SU-DHL-6 (cell line): ENCODE data around the gene TREML1.

Experiments
- H2AFZ ChIP-seq: fragments of 200-600 bp; sonication (generic); 2 replicates; pipeline ENCODE4 v1.6.1; 2014; ENCODE audit warnings: low read depth, mild to moderate bottlenecking, moderate library complexity, mixed read lengths, antibody characterized with exemption, low read length; ENCODE audit not compliant: severe bottlenecking
- H3F3A ChIP-seq: fragments of 200-600 bp; shearing (Covaris generic); 2 replicates; pipeline ENCODE4 v1.6.0; 2016; ENCODE audit warnings: antibody characterized with exemption, mild to moderate bottlenecking; ENCODE audit not compliant: insufficient read depth
- H3K27ac ChIP-seq: fragments of 200-600 bp; sonication (generic); 2 replicates; pipeline ENCODE4 v1.5.1; 2016; ENCODE audit warnings: low read depth, mild to moderate bottlenecking, low read length, moderate library complexity, mixed read lengths
- H3K27me3 ChIP-seq: fragments of 200-600 bp; sonication (generic), shearing (Covaris generic); 2 replicates; pipeline ENCODE4 v1.6.0; 2014; ENCODE audit warnings: mild to moderate bottlenecking, low read length
- H3K36me3 ChIP-seq: fragments of 200-600 bp; sonication (generic); 2 replicates; pipeline ENCODE4 v1.6.1; 2014; ENCODE audit warnings: mild to moderate bottlenecking, low read length, mixed read lengths
- H3K4me2 ChIP-seq: fragments of 300-600, 200-600 bp; shearing (Covaris generic), sonication (generic); 2 replicates; pipeline ENCODE4 v1.6.0; 2014; ENCODE audit warnings: low read length, low read depth, mild to moderate bottlenecking; ENCODE audit not compliant: poor library complexity, severe bottlenecking
- H3K4me3 ChIP-seq: fragments of 200-600 bp; sonication (generic); 2 replicates; pipeline ENCODE4 v1.5.1; 2014; ENCODE audit warnings: antibody characterized with exemption, low read length, mild to moderate bottlenecking, mixed read lengths; ENCODE audit not compliant: insufficient read depth, poor library complexity, severe bottlenecking
- H3K79me2 ChIP-seq: fragments of 200-600 bp; sonication (generic); 2 replicates; pipeline ENCODE4 v1.6.1; 2014; ENCODE audit warnings: mild to moderate bottlenecking, low read length, moderate library complexity; ENCODE audit not compliant: insufficient read depth
- H3K9ac ChIP-seq: fragments of 200-600 bp; sonication (generic); 2 replicates; pipeline ENCODE4 v1.7.0; 2014; ENCODE audit warnings: mild to moderate bottlenecking, low read length
- H3K9me2 ChIP-seq: fragments of 200-600 bp; sonication (generic); replicated peaks from 2 replicates; pipeline ENCODE4 v1.6.1; 2014; ENCODE audit warnings: low read length; ENCODE audit not compliant: insufficient read depth
- H3K9me3 ChIP-seq: fragments of 200-600 bp; sonication (generic); 2 replicates; pipeline ENCODE4 v1.6.1; 2014; ENCODE audit warnings: low read length, mixed read lengths; ENCODE audit not compliant: insufficient read depth
- H4K20me1 ChIP-seq: fragments of 200-600 bp; sonication (generic); 2 replicates; pipeline ENCODE4 v1.6.1; 2014; ENCODE audit warnings: low read depth, mild to moderate bottlenecking, antibody characterized with exemption, low read length, moderate library complexity, mixed read lengths
- CTCF ChIP-seq: fragments of 200-600 bp; sonication (generic); IDR thresholded peaks from one replicate; pipeline ENCODE4 v1.5.1; 2017; ENCODE audit warnings: antibody characterized with exemption, mild to moderate bottlenecking, low read length, moderate library complexity; ENCODE audit not compliant: insufficient read depth, poor library complexity, severe bottlenecking
- EZH2phosphoT487 ChIP-seq: fragments of 200-600 bp; sonication (generic), shearing (Covaris generic); conservative IDR thresholded peaks from 2 replicates; pipeline ENCODE4 v1.6.1; 2018; ENCODE audit warnings: mild to moderate bottlenecking, antibody characterized with exemption, low read length, moderate library complexity, mixed read lengths

The TREML1 gene

GRCh38 chr6:41111017-41111416 lies 43.1 kb downstream of the TREML1 start:
- no peak for TF ChIP-seq EZH2phosphoT487
- TF ChIP-seq CTCF = no peak
- no peaks in the 10 kb centered on the region for H3K79me2 ChIP-seq
- H3K9ac ChIP-seq = no peak overlapping the region
- no peaks in the 10 kb centered on the region for H3K9me3 ChIP-seq
- H3K27me3 ChIP-seq = no peaks in the 10 kb centered on the region
- H4K20me1 ChIP-seq = no peaks in the 10 kb centered on the region
- no peaks in the 10 kb centered on the region for H3K9me2 ChIP-seq
- no peak overlapping the region for H3K4me2 ChIP-seq
- H3K27ac ChIP-seq = no peak overlapping the region
- no peaks in the 10 kb centered on the region for H3K36me3 ChIP-seq
- H2AFZ ChIP-seq = no peak overlapping the region
- no peaks in the 10 kb centered on the region for H3F3A ChIP-seq
- H3K4me3 ChIP-seq = no peak overlapping the region

GRCh38 chr6:41103847-41104246 lies 50.3 kb downstream of the TREML1 start:
- Histone ChIP-seq H3K79me2 (no peaks in the 10 kb centered on the region), H4K20me1 (no peaks in the 10 kb centered on the region), H2AFZ (no peak overlapping the region), H3K4me3 (no peak overlapping the region), H3K9me2 (no peaks in the 10 kb centered on the region), H3K9ac (no peak overlapping the region), H3F3A (0 out of 2 replicates have a peak, but pooled peaks cover 3% of the 10 kb centered on the region), H3K27ac (no peak overlapping the region), H3K27me3 (no peaks in the 10 kb centered on the region), H3K4me2 (no peak overlapping the region), H3K36me3 (peaks cover 9% of the 10 kb centered on the region), H3K9me3 (no peaks in the 10 kb centered on the region)
- TF ChIP-seq CTCF = no peak
- no peak for TF ChIP-seq EZH2phosphoT487

GRCh38 chr6:41100871-41101287 lies 53.3 kb downstream of the TREML1 start:
- H3K27me3 ChIP-seq = no peaks in the 10 kb centered on the region
- no peak overlapping the region for H3K4me2 ChIP-seq
- H3K9me3 ChIP-seq = no peaks in the 10 kb centered on the region
- H3K36me3 ChIP-seq = peaks cover 39% of the 10 kb centered on the region
- H2AFZ ChIP-seq = no peak overlapping the region
- H3K4me3 ChIP-seq = no peak overlapping the region
- no peak overlapping the region for H3K27ac ChIP-seq
- no peak for TF ChIP-seq EZH2phosphoT487
- TF ChIP-seq CTCF = no peak
- no peaks in the 10 kb centered on the region for H3K9me2 ChIP-seq
- H3F3A ChIP-seq = 0 out of 2 replicates have a peak, but pooled peaks cover 3% of the 10 kb centered on the region
- no peaks in the 10 kb centered on the region for H4K20me1 ChIP-seq
- no peak overlapping the region for H3K9ac ChIP-seq
- H3K79me2 ChIP-seq = no peaks in the 10 kb centered on the region
